NCI-H1417 treated with DMSO at 0.1 percent for 48 hours (cell line): ENCODE results near the gene ZSWIM5.
"Not testable (repeated sequence)": the region's sequence is repeated elsewhere in the genome, so short reads cannot be mapped to it uniquely, and the experiment has no call there.

ENCODE experiments used
- DNase-seq: peaks from one replicate; lab custom pipeline; 2025; lab: John Stamatoyannopoulos, UW

The ZSWIM5 gene

DNA sequence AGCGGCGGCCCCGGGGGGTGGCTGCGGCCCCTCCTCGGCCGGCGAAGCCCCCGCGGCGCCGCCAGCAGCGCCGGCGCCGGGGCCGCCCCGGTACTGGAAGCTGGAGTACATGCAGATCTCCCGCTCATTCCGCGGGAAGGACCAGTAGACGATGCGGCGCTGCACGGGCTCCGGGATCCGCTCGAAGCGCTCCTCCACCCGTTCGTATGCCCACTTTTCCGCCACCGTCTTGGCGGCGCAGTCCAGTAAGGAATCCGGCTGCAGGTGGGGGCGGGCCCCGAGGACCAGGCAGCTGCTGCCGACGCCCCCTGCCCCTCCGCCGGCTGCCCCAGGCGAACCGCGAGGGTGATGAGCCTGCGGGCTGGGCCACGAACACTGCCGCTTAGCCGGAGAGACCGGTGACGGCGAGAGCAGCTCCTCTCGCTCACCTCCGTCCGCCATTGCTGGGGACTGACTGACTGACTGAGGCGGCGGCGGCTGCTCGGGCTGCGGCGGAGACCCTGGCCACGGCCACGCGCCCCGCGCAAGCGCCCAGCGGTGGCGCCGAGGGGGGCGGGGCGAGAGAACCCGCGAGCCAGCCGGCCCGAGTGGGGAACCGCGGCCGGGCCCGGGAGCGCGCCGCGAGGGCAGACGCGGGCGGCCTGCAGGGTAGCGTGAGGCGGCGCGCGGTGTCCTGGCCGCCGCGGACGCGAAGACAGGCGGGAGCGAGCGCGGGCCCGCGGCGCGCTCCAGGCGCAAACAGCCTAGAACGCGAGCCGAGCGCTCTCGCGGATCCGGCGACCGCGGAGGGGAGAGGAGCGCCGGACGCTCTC lies at the start of gene ZSWIM5:
Gene ZSWIM5 (minus strand): TSS at position 696 of the 812 bp plus-strand sequence. CDS start 255 bp downstream, at position 441.
- peak; percentile 31 for DNase-seq

DNA sequence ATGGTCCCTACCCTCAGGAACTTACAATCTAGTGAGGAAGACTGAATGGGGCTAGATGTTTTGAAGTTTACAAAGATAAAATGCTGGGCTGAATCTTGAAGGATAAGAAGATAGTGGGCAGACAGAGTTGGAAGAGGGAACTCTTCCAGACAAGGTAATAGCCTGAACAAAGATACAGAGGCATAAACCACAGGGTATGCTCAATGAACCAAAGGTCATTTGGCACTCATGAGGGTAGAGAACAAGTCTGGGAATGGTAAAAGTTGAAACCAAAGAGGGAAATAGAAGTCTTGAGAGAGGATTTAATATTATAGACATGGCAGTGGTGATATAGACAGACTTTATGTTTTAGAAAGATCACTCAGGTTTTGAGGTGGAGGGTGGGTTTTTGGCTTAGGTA lies 48.1 kb upstream of the ZSWIM5 start:
- no peak for DNase-seq

DNA sequence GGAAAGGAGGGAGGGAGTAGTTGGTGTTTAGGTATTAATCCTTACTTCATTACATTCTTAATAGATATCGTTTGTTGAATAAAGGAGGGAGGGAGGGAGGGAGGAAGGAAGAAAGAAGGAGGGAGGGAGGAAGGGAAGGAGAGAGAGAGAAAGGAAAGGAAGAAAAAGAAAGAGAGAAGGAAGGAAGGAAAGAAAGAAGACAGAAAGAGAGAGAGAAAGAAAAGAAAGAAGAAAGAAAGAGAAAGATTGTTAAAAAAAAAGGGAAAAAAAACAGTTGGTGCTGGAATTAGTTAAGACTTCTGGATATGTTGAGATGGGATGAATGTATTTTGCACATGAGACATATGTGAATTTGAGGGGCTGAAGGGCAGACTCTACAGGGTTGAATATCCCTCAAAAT lies 44.1 kb upstream of the ZSWIM5 start:
- no peak for DNase-seq

DNA sequence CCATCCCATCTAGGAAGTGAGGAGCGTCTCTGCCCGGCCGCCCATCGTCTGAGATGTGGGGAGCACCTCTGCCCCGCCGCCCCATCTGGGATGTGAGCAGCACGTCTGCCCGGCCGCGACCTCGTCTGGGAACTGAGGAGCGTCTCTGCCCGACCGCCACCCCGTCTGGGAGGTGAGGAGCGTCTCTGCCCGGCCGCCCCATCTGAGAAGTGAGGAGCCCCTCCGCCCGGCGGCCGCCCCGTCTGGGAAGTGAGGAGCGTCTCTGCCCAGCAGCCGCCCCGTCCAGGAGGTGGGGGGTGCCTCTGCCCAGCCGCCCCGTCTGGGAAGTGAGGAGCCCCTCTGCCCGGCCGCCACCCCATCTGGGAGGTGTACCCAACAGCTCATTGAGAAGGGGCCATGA lies 41.6 kb upstream of the ZSWIM5 start:
- not testable (repeated sequence) for DNase-seq

DNA sequence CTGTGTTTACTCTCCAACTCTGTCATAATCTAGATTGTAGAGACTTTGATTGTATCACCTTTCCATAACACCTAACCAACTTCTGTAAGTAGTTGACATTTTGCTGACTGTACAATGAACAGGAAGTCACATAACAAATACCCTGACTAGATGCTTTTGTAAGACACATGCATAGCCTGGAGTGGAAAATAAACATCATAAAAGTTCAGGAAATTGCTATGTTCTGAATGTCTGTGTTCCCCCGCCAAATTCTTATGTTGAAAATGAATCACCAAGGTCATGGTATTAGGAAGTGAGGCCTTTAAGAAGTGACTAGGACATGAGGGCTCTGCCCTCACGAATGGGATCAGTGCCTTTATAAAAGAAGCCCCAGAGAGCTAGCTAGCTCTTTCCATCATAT lies 40.4 kb upstream of the ZSWIM5 start:
- no peak for DNase-seq

DNA sequence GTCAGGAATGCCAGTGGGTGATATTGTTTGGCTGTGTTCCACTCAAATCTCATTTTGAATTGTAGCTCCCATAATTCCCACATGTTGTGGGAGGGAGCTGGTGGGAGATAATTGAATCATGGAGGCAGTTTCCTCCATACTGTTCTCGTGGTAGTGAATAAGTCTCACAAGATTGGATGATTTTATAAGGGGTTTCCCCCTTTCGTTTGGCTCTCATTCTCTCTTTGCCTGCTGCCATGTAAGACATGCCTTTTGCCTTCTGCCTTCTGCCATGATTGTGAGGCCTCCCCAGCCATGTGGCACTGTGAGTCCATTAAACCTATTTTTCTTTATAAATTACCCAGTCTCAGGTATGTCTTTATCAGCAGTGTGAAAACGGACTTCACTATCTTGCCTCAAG lies 40.0 kb upstream of the ZSWIM5 start:
- not testable (repeated sequence) for DNase-seq

DNA sequence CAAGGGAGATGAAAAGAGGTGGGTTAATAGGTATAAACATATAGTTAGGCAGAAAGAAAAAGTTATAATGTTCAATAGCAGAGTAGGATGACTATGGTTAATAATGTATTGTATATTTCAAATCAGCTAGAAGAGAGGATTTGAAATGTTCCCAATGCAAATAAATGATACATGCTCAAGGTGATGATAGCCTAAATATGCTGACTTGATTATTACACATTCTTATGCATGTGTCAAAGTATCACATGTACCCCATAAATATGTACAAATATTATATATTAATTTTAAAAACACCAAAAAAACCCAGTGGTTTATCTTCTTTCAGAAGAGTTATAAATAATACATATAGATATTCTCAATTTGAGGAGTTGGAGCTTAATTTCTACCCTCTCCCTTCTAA lies 38.3 kb upstream of the ZSWIM5 start:
- no peak for DNase-seq

DNA sequence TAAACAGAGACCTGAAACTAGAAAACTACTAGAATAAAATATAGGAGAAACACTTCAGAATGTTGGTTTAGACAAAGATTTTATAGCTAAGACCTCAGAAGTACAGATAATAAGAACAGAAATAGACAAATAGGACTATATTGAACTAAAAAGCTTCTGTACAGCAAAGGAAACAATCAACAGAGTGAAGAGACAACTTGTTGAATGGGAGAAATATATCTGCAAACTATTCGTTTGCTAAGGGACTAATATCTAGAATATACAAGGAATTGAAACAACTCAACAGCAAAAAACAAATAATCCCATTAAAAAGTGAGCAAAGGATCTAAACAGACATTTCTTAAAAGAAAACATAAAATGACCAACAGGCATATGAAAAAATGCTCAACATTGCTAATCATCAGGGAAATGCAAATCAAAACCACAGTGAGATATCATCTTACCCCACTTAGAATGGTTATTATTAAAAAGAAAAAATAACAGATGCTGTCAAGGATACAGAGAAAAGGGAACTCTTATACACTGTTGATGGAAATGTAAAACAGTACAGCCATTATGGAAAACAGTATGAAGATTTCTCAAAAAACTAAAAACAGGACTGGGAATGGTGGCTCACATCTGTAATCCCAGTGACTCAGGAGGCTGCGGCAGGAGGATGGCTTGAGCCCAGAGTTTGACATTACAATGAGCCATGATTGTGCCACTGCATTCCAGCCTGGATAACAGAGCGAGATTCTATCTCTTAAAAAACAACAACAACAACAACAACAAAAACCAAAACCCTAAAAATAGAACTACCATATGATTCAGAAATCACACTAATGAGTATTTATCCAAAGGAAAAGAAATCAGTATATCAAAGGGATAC lies 37.3 kb upstream of the ZSWIM5 start:
- no peak for DNase-seq

DNA sequence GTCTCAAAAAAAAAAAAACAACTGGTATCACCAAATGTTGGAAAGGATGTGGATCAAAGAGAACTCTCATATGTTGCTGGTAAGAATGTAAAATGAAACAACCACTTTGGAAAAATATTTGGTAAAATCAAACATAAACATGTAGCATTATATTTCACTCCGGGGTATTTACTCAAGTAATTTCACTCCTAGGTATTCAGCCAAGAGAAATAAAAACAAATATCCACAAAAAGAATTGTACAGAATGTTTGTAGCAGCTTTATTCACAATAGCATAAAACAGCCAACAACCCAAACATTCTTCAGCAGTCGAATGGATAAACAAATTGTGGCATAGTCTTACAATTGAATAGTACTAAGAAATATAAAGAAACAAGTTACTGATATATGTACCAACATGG lies 32.4 kb upstream of the ZSWIM5 start:
- DNase-seq = no peak

DNA sequence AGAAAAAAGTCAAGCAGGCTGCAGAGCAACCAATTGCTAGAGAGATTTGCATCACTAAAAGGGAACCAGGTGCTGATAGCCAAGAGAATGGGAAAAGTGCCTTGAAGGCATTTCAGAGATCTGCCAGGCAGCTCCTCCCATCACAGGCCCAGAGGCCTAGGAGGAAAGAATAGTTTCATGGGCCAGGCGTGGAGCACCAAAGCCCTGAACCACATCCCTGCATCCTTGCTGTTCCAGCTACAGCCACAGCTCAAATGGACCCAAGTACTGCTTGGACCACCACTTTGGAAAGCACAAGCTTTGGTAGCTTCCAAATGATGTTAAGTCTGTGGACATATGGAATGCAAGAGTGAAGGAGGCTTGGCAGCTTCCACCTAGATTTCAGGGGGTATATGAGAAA lies 29.7 kb upstream of the ZSWIM5 start:
- no peak for DNase-seq

DNA sequence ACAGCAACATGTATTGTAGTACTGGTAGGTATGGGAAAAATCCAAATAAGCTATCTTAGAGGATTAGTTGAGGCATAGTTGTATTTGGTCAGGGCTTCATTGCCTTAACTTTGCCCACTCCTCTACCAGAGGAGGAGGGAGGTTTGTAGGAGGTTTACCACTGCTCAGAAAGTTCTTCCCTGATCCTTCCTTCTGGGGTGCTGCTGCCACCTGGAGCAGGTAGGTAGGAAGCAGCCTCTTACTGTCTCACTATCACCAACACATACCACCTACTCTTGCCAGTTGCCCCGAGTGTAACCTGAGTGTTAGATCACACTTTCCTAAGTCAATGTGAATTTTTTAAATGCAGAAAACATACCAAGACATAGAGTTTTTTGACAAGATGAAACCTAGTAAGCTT lies 24.1 kb upstream of the ZSWIM5 start:
- no peak for DNase-seq

DNA sequence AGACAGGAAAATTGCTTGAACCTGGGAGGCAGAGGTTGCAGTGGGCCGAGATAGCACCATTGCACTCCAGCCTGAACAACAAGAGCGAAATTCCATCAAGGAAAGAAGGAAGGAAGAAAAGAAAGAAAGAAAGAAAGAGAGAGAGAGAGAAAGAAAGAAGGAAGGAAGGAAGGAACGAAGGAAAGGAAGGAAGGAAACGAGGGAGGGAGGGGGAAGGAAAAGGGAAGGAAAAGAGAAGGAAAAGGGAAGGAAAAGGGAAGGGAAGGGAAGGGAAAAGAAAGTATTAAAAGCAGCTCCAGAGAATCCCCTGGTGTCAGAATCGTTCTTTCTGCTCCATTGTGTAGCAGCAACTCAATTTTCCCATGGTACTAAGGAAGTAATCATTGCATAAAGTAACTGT lies 19.2 kb upstream of the ZSWIM5 start:
- no peak for DNase-seq

DNA sequence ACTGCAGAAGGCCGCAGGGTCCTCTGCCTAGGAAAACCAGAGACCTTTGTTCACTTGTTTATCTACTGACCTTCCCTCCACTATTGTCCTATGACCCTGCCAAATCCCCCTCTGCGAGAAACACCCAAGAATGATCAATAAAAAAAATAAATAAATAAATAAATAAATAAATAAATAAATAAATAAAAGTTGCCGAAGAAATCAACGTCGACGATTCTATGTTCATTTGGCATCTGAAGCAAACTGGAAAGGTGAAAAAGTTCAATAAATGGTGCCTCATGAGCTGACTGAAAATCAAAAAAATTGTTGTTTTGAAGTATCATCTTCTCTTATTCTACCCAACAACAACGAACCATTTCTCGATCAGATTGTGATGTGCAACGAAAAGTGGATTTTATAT lies 17.3 kb upstream of the ZSWIM5 start:
- DNase-seq = not testable (repeated sequence)

DNA sequence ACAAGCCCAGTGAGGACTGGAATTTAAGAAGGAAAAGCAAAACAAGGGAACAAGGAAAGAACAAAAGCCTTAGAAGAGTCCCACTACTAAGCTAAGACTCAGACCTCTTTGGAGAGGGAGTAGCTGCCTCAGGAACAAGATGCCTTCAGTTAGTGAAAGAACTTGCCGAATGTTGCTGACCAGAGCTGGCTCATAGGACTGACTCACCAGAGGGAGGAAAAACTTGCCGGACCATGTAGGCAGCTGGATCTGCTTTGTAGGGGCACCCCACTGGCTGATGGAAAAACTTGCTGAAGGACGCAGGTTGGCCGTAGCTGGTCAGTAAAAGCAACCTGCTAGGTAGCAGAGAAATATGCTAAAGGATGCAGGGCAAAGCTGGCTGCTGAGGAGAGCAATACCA lies 15.3 kb upstream of the ZSWIM5 start:
- DNase-seq = no peak

DNA sequence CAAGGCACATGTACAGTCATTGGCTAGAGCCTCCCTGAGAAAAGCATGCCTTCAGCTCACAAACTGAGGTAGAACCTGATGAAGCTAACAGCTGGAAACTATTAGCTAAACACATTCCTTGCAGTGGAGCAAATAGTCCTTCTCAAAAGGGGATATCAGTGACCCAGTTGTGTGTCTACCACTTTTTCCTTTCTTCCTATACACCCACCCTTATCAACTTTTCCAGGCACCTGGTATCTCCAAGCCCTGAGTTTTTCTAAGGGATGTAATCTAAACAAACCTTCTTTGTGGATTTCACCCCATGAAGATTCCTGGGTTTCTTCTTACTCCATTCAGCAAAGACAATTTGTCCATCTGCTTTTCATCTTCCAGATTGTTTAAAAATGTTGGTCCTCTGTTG lies 10.5 kb upstream of the ZSWIM5 start:
- no peak for DNase-seq

DNA sequence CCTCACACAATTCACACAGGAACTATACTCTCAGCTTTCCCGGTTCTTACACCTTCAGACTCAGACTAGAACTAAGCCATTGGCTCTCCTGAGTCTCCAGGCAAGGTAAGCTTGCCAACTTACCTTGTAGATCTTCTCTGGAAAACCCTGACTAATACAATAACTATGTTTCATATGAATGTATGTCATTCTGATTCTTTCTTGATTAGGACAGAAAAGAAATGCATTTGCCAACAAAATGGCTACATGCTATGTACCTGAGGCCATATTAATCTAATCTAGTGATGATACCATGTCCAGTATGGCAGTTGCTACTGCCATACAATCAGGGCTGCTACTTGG lies 9.8 kb upstream of the ZSWIM5 start:
- no peak for DNase-seq

DNA sequence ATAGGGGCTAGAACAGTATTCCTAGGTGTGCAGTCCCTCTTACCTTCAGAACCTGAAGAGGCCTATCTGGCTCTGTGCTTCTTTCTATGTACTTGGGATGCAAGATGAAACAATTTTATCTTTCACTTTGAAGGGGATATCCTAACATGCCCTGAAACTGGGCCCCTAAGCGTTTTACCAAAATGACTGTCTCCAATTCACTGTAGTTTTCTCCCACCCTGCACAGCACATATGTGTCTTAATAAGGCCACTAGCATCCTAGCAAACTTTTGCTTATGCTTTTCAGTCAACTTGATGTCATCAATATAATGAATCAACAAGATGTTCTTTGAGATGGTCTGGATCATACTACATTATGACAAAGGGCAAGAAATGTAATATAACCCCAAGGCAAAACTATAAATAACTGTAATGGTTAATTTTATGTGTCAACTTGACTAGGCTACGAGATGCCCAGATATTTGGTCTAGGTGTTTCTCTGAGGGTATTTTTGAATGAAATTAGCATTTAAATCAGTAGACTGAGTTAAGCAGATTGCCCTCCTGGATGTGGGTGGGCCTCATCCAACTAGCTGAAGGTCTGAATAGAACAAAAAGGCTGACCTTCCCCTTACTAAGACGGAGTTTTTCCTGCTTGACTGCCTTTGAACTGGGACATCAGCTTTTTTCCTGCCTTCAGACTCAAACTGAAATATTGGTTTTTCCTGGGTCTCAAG lies 9.2 kb upstream of the ZSWIM5 start:
- no peak for DNase-seq

DNA sequence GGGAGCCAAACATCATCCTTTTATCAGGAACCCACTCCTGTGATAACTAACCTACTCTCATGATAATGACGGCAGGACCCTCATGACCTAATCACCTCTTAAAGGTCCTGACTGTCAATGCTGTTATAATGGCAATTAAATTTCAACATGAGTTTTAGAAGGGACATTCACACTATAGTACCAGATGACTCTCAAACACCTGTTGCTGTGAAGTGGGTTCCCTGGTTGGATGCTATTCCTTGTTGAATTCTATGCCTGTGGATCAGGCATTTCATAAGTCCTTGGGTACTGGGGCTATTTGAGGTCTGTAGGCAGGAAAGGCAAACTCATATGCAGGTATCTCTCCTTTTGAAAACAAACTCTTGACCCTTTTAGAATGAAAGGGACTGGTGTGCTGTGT lies 7.5 kb upstream of the ZSWIM5 start:
- DNase-seq = no peak

DNA sequence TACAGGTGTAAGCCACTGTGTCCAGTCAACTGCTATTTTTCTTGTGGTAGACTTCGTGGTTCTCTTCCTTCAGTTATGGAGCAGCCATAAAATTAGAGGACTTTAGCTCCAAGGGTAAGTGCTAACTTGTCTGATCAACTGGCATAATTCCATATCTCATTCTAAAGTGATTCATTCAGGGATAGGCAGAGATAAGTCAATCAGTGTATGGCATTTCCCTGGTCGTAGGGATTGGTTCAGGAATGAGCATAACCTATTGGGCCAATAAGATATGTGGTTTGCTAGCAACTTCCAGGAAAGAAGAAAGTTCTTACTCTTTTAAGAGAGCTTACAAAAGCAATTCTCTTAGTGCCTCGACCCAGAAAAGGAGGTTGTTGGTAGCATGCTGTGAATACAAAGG lies 4.7 kb upstream of the ZSWIM5 start:
- DNase-seq = no peak

DNA sequence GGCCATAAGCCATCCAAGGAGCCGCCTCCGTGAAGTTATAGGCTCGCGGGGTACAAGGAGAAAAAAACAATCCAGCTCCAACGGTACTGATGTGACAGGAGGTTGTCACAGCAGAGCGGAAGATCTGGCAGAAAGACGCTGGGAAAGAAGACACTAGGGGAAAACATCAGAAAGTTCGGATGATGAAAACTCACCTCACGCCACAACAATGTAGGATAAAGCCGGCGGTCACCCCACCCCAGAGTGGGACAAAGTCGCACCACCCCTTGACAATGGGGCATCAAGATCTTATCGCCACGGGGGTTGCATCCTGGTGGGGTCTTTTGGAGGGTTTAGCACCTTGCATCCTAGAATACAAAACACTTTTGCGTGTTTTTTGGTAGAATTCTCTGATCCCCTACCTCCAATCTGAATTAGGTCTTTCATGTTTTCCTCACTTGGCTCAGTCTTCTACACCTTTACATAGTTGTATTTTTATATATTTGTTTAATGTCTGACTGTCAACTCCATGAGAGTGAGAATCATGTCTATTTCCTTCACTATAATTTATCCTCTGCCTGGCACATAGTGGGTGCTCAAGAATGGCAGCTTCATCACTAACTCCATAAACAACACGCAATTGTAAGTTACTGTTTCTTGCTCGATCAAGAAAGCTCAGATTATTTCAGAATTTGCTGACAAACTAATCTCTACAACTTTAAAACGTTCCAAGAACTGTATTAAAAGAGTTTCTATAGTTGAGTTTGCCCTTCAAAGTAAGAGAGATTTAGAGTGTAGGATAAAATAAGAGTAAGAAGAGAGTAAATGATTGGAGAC lies 611 bp upstream of the ZSWIM5 start:
- DNase-seq = no peak

DNA sequence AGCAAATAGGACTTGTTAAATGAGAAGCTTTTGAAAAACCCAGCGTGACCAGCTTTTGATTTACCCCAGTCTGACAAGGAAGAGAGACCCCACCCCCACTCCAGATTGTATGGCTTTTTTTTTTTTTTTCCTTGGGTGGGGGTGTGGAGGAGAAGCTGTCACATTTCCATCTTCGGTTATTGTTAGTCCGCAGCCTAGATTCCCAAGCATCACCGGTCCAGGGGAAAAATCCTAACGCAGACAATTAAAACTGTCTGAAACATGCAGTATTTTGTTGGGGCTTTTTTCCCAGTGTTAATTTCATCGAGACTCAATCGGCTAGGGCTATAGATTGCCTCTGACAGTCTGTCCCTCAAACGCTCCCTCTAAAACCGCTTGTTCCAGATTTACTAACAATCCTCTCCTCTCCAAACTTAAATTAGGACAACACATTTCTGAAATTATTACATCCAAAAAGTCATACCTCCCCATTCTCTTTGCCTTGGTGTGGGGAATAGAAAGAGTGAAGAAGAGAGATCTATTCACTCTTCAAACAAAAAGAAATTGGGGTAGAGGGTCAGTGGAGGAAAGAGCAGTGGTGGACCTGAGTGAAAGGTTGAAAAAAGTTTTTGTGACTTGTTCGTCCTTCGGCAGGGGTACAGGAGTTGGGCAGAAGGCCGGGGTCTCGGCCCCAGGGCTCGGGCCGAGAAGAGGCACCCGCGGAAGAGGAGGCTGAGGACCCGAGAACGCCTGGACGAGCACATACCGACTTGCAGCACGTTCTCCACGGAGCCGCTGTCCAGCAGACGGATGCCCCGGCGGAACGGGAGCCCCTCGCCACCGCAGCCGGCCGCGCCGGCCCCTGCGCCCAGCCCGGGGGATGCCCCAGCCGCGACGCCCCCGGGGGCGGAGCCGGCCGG lies 1.1 kb downstream of the ZSWIM5 start:
- DNase-seq = peak; percentile 19
